Activated T-helper 1 cell treated with anti-CD3 and anti-CD28 coated beads, Interleukin-12 subunit alpha, Interleukin-12 subunit beta, Interleukin-2, Interleukin-4 antibody, amounts not matched to agents 30 ng/mL and 10 ng/mL and 1 ng/mL, durations not matched to agents 14 hours and 24 hours and 36 hours (primary cell): ENCODE data around the gene CCNI. TPM values are rescaled to one million over a fixed set of nuclear protein-coding genes. Genes with fewer than 3 reads are reported as not detected.
"Not testable (repeated sequence)": the region's sequence is repeated elsewhere in the genome, so short reads cannot be mapped to it uniquely, and the experiment has no call there.

Experiments used
- DNase-seq: peaks from one replicate; pipeline ENCODE4 v3.0.0; 2021; ENCODE audit warnings: low spot score
- H3K27ac Mint-ChIP-seq: one replicate; pipeline ENCODE4 v1.8.0; 2021; ENCODE audit warnings: mild to moderate bottlenecking, mixed read lengths
- H3K27me3 Mint-ChIP-seq: one replicate; pipeline ENCODE4 v1.8.0; 2022; ENCODE audit warnings: mild to moderate bottlenecking, moderate library complexity, mixed read lengths; ENCODE audit not compliant: insufficient read depth
- H3K36me3 Mint-ChIP-seq: one replicate; pipeline ENCODE4 v1.8.0; 2021; ENCODE audit warnings: low read depth, mixed read lengths
- H3K4me1 Mint-ChIP-seq: one replicate; pipeline ENCODE4 v1.8.0; 2021; ENCODE audit warnings: low read depth, mixed read lengths
- H3K4me3 Mint-ChIP-seq: one replicate; pipeline ENCODE4 v1.8.0; 2021; ENCODE audit warnings: mild to moderate bottlenecking, moderate library complexity, mixed read lengths
- H3K9me3 Mint-ChIP-seq: one replicate; pipeline ENCODE4 v1.8.0; 2021; ENCODE audit warnings: mixed read lengths
- intact Hi-C: fragments of 100-400 bp; cut with micrococcal nuclease; formaldehyde crosslinking; loops from one replicate; pipeline ENCODE4 v1.15.1; 2024
- total RNA-seq: library from RNA; stranded (reverse); gene quantifications from 2 replicates; pipeline ENCODE4 v1.2.3, GENCODE V29; 2022

Gene CCNI
- total RNA-seq, 1 donor from 2014 or later: 236 TPM

GRCh38 chr4:77097611-77098010, 21.8 kb upstream of the CCNI start:
- DNase-seq: no peak
- Mint-ChIP-seq H3K4me3 (no peak overlapping the region), H3K27me3 (peaks cover 7% of the 10 kb centered on the region), H3K9me3 (no peaks in the 10 kb centered on the region), H3K36me3 (no peaks in the 10 kb centered on the region), H3K27ac (no peak overlapping the region), H3K4me1 (peaks cover 22% of the 10 kb centered on the region)
- intact Hi-C loops: no loop called here

GRCh38 chr4:77095101-77095821, 19.5 kb upstream of the CCNI start:
- Mint-ChIP-seq H3K27me3 (peaks cover 4% of the 10 kb centered on the region), H3K27ac (no peak overlapping the region), H3K4me3 (no peak overlapping the region), H3K9me3 (no peaks in the 10 kb centered on the region), H3K36me3 (no peaks in the 10 kb centered on the region), H3K4me1 (peaks cover 18% of the 10 kb centered on the region)
- intact Hi-C loops: loop anchor here (1.0 kb wide), 4 partner anchors 19 to 263 kb away; no protein-coding TSS in a partner anchor
- peak; percentile 45 for DNase-seq

DNA sequence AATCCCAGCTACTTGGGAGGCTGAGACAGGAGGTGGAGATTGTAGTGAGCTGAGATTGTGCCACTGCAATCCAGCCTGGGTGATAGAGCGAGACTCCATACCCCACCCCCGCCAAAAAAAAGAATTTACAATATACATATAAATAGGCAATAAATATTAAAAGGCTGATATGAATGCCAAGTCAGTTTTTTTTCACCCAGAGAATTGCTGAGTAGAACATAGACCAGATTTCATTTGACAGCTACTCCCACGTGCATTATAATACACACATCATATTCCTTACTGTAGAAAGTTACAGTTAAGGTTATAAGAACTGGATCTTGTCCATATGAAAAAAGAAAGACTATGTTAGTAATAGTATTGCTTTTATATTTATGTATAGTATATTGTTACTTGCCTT, 18.7 kb upstream of the CCNI start:
- peaks cover 4% of the 10 kb centered on the region for H3K27me3 Mint-ChIP-seq
- intact Hi-C loops: no loop called here

GRCh38 chr4:77093401-77093800, 17.6 kb upstream of the CCNI start:
- no peaks in the 10 kb centered on the region for H3K9me3 Mint-ChIP-seq
- no peak overlapping the region for H3K27ac Mint-ChIP-seq
- no peaks in the 10 kb centered on the region for H3K36me3 Mint-ChIP-seq
- H3K27me3 Mint-ChIP-seq: peaks cover 4% of the 10 kb centered on the region
- H3K4me3 Mint-ChIP-seq: no peak overlapping the region
- intact Hi-C loops: no loop called here
- H3K4me1 Mint-ChIP-seq: peaks cover 14% of the 10 kb centered on the region
- DNase-seq: no peak

More for the DNA sequence above, 18.7 kb upstream of the CCNI start:
- H3K27ac Mint-ChIP-seq: no peak overlapping the region
- no peaks in the 10 kb centered on the region for H3K36me3 Mint-ChIP-seq
- no peak overlapping the region for H3K4me3 Mint-ChIP-seq
- no peaks in the 10 kb centered on the region for H3K9me3 Mint-ChIP-seq
- DNase-seq: no peak
- peaks cover 14% of the 10 kb centered on the region for H3K4me1 Mint-ChIP-seq

DNA sequence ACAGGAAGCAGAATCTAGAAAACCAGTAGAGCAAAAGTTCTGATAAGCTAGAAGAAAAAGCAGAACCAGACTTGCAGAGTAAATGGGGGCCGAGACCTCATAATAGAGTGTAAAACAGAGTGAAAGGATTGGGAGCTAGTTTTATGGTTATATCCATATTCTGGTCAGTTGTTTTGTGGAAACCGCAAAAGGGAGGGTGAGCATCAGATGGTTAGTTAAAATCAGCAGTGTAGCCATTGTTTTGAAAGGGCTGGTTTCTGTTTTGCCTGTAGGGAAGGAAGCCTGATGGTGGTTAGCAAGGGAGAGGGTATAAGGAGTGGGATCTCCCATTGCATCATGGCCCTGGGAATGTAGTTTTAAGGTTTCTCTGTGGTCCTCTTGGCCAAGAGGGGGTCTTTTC, 17.2 kb upstream of the CCNI start:
- intact Hi-C loops: no loop called here
- Mint-ChIP-seq H3K4me1 (peaks cover 14% of the 10 kb centered on the region), H3K4me3 (no peak overlapping the region), H3K27me3 (peaks cover 4% of the 10 kb centered on the region), H3K36me3 (no peaks in the 10 kb centered on the region), H3K27ac (no peak overlapping the region), H3K9me3 (no peaks in the 10 kb centered on the region)
- no peak for DNase-seq

DNA sequence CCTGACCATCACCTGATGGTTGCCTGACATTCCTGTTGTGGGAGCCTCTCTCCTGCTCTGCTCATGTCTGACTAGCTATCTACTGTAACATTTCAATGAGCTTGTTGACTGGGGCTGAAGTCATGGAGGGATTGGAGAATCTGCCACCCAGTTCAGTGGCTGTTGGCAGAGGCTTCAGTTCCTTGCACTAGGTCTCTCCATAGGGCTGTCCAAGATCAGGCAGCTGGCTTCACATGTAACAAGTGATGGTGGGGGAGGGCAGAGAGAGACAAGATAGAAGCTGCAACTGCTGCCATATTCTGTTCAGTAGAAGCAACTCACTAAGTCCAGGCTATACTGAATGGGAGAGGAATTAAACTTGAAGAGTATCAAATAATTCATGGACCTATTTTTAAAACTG, 14.1 kb upstream of the CCNI start:
- H3K4me3 Mint-ChIP-seq: no peak overlapping the region
- H3K4me1 Mint-ChIP-seq: peaks cover 7% of the 10 kb centered on the region
- H3K9me3 Mint-ChIP-seq: no peaks in the 10 kb centered on the region
- no peak overlapping the region for H3K27ac Mint-ChIP-seq
- intact Hi-C loops: no loop called here
- H3K27me3 Mint-ChIP-seq: peaks cover 4% of the 10 kb centered on the region
- no peak for DNase-seq
- no peaks in the 10 kb centered on the region for H3K36me3 Mint-ChIP-seq

DNA sequence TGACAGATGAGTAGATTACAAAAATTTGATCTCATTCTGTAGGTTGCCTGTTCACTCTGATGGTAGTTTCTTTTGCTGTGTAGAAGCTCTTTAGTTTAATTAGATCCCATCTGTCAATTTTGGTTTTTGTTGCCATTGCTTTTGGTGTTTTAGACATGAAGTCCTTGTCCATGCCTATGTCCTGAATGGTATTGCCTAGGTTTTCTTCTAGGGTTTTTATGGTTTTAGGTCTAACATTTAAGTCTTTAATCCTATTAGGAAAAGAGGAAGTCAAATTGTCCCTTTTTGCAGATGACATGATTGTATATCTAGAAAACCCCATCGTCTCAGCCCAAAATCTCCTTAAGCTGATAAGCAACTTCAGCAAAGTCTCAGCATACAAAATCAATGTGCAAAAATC, 11.2 kb upstream of the CCNI start:
- H3K4me1 Mint-ChIP-seq, H3K9me3 Mint-ChIP-seq, H3K36me3 Mint-ChIP-seq, H3K27me3 Mint-ChIP-seq, H3K27ac Mint-ChIP-seq, H3K4me3 Mint-ChIP-seq, DNase-seq, intact Hi-C loops: not testable (repeated sequence)

DNA sequence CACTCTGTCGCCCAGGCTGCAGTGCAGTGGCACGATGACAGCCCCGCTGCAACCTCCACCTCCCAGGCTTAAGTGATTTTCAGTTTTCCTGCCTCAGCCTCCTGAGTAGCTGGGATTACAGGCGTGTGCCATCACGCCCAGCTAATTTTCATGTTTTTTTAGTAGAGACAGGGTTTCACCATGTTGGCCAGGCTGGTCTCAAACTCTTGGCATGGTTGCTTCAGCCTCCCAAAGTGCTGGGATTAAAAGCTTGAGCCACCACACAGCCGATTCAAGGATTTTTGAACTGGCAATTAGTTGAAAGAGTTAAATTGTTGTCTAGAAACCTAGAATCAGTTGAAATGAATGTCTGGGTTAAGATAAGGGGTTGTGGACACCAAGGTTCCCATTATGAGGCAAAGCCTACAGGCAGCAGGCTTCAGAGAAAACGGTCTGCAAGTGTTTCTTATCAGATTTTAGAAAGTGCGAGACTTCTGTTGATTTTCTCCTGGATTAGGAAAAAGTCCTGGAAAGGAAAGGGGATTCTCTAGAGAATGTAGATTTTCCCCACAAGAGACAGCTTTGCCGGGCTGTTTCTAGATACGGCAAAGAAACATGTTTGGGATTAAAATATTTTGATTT, 8.3 kb upstream of the CCNI start:
- H3K36me3 Mint-ChIP-seq: no peaks in the 10 kb centered on the region
- intact Hi-C loops: no loop called here

DNA sequence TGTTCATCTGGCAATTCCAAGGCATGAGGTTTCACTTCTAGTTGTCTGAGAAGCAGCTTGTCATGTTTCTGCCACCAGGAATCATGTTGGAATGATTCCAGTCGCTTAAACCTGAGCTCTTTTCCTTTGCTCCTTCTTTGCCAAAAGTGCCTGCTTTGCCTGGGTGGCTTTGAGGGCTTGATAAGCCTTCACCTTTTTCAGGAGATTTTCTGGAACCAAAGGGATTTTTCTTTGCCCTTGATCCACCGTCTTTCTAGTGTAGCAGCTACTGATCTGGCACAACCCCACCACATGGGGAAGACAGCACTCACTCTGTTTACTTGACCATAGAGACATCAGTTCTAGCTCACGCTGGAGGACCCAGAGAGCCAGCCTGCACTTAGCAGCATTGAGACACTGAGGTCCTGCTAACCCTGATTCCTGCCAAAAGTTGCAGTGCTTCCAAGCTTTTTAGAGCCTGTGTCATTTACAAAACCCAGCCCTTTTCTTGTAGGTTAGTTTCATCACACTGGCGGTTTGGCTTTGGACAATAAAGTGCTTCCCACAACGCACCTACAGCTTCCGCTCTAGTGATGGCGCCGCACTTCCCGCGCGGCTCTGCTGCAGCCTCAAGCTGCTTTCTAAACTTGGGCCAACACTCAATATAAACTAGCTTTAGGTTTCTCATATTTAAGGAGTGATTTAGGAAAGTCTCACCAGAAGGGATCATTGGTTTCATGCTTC, 7.3 kb upstream of the CCNI start:
- Mint-ChIP-seq H3K27ac (no peak overlapping the region), H3K9me3 (no peaks in the 10 kb centered on the region), H3K4me1 (peaks cover 12% of the 10 kb centered on the region), H3K27me3 (no peaks in the 10 kb centered on the region), H3K4me3 (no peak overlapping the region), H3K36me3 (peaks cover 1% of the 10 kb centered on the region)
- DNase-seq: no peak
- intact Hi-C loops: no loop called here

More for the DNA sequence above, 8.3 kb upstream of the CCNI start:
- H3K4me3 Mint-ChIP-seq: no peak overlapping the region
- no peaks in the 10 kb centered on the region for H3K9me3 Mint-ChIP-seq
- DNase-seq: no peak
- H3K27ac Mint-ChIP-seq: no peak overlapping the region
- H3K4me1 Mint-ChIP-seq: peaks cover 9% of the 10 kb centered on the region
- no peaks in the 10 kb centered on the region for H3K27me3 Mint-ChIP-seq

DNA sequence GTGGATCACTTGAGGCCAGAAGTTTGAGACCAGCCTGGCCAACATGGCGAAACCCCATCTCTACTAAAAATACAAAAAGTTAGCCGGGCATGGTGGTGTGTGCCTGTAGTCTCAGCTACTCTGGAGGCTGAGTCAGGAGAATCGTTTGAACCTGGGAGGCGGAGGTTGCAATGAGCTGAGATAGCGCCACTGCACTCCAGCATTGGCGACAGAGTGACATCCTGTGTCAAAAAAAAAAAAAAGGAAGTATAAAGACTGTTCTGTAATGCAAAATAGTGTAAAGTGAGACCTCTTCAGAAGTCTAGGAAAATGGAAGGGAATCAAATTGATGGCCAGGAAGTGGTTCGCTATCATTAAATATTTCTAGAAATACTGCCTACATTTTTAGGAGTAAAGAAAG, 5.0 kb upstream of the CCNI start:
- DNase-seq, H3K27me3 Mint-ChIP-seq, intact Hi-C loops, H3K27ac Mint-ChIP-seq, H3K36me3 Mint-ChIP-seq, H3K9me3 Mint-ChIP-seq, H3K4me3 Mint-ChIP-seq: not testable (repeated sequence)
- peaks cover 34% of the 10 kb centered on the region for H3K4me1 Mint-ChIP-seq

DNA sequence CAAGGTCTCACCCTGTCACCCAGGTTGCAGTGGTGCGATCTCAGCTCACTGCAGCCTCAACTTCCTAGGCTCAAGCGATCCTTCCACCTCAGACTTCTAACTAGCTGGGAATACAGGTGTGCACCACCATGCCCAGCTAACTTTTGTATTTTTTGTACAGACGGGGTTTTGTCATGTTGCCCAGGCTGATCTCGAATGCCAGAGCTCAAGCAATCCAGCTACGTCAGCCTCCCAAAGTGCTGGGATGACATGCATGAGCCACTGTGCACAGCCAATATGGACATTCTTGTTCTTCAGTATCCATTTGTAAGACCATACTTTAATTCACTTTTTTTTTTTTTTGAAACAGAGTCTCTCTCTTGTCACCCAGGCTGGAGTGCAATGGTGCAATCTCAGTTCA, 3.5 kb upstream of the CCNI start:
- peaks cover 4% of the 10 kb centered on the region for H3K27me3 Mint-ChIP-seq
- no peaks in the 10 kb centered on the region for H3K9me3 Mint-ChIP-seq
- peaks cover 2% of the 10 kb centered on the region for H3K36me3 Mint-ChIP-seq
- DNase-seq: no peak
- H3K4me1 Mint-ChIP-seq: peaks cover 35% of the 10 kb centered on the region
- intact Hi-C loops: loop anchor here (10.0 kb wide), 2 partner anchors 656 to 776 kb away; no protein-coding TSS in a partner anchor
- H3K4me3 Mint-ChIP-seq: no peak overlapping the region
- H3K27ac Mint-ChIP-seq: no peak overlapping the region

- Mint-ChIP-seq H3K27ac (no peak overlapping the region), H3K36me3 (peaks cover 2% of the 10 kb centered on the region), H3K4me3 (no peak overlapping the region), H3K27me3 (peaks cover 4% of the 10 kb centered on the region), H3K4me1 (peaks cover 35% of the 10 kb centered on the region), H3K9me3 (no peaks in the 10 kb centered on the region)
- intact Hi-C loops: loop anchor here (10.0 kb wide), 2 partner anchors 656 to 776 kb away; no protein-coding TSS in a partner anchor
- DNase-seq: no peak
Measured at GRCh38 chr4:77078401-77078800, 2.6 kb upstream of the CCNI start.
